Measurements from ENCODE around the gene FEZ2.
"Not testable (repeated sequence)": the region's sequence is repeated elsewhere in the genome, so short reads cannot be mapped to it uniquely, and the experiment has no call there.

FEZ2 gene

GRCh38 chr2:36597532-36598377 lies at the start of gene FEZ2:
TSS of gene FEZ2 (minus strand) at chr2:36598168. CDS start at chr2:36598142, 26 bp downstream.
- peak; percentile 22 to 58 for DNase-seq (ENCODE audit: low read depth in 2 of 2)

GRCh38 chr2:36634981-36635597 lies 37.1 kb upstream of the FEZ2 start:
- no peak for DNase-seq (ENCODE audit: low read depth in 2 of 2)

GRCh38 chr2:36633470-36634092 lies 35.6 kb upstream of the FEZ2 start:
- DNase-seq (ENCODE audit: low read depth in 2 of 2) = no peak

GRCh38 chr2:36626756-36627155 lies 28.8 kb upstream of the FEZ2 start:
- DNase-seq (ENCODE audit: low read depth in 2 of 2) = no peak

DNA sequence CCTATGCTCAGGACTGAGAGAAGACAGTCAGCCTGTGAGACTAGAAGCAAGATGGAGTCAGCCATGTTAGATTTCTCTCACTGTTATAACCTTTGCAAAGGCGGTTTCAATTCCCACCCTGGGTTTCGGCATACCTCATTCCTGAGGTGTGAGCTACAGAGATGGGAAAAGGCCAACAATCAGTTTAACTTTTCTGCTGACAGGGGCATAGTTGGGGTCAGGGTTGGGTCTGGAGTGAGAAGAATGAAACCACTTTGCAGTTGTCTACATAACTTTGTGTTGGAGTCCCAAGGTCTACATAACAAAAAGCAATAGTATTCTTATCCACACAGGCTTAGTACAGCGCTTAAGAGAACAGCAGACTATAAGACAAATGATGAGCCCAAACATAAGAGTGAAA lies 28.1 kb upstream of the FEZ2 start:
- no peak for DNase-seq (ENCODE audit: low read depth in 2 of 2)

DNA sequence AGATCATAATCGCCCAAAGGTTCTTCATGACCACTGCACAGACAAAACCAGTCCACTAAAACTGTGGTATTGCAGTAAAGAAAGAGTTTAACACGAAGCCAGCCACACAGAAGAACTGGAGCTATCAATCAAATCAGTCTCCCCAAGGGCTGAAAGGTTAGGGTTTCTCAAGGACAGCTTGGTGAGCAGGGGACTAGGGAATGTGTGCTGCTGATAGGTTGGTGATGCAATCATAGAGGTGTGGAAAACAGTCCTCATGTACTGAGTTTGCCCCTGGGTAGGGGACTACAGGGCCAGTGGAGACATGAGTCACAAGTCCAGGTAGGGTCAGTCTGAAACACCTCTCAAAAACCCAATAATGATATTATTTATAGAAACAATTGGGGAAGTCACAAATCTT lies 27.3 kb upstream of the FEZ2 start:
- no peak for DNase-seq (ENCODE audit: low read depth in 2 of 2)

GRCh38 chr2:36620321-36620720 lies 22.4 kb upstream of the FEZ2 start:
- DNase-seq (ENCODE audit: low read depth in 2 of 2) = no peak

DNA sequence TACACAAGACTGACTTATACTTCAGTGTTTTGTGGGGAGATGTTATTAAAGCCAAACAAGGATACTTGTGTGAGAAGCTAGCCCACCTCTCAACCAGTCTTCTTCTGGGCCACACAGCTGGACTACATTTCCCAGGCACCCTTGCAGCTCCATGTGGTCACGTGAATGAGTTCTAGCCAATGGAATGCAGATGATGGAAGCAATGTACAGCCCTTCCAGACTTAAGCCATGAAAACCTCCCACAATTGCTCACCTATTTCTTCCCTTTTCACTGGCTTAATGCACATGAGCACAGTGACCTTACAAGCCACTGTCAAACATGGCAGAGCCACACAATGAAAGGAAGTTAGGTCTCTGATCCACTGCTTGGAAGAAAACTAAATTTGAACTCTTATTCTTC lies 20.4 kb upstream of the FEZ2 start:
- no peak for DNase-seq (ENCODE audit: low read depth in 2 of 2)

DNA sequence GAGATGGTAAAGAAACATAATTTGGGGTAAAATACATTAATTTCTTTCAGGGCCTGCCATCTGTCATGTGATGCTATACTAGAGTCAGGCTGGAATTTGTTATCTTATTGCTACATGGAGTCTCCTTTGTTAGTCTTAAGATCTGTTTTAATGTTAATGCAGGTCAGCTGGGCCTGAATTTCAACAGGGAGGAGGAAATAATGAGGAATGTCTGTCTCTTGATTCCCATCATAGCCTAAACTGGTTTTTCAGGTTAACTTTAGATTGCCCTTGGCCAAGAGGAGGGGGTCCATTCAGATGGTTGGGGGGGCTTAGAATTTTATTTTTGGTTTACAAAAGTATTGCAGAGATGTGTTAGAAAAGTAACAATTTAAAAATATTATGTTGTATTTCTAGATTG lies 19.0 kb upstream of the FEZ2 start:
- no peak for DNase-seq (ENCODE audit: low read depth in 2 of 2)

GRCh38 chr2:36615222-36615621 lies 17.3 kb upstream of the FEZ2 start:
- DNase-seq (ENCODE audit: low read depth in 2 of 2) = no peak

DNA sequence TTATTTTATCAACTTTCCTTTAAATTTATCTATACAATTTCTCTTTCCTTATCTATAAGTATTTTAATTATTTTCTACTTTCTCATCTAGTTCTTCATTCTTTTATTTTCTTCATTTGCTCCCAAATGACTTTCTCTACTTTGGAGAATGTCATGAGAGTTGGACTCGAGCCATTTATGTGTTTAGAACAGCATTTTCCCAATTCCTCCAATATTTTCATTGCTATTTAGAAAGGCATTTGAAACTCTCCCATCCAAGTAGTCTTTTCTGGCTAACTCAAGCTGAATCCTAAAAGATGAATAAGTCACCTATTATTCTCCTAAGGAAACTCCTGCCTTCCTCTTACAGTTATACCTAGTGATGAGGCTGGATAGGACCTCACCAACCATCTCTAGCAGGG lies 15.8 kb upstream of the FEZ2 start:
- no peak for DNase-seq (ENCODE audit: low read depth in 2 of 2)

DNA sequence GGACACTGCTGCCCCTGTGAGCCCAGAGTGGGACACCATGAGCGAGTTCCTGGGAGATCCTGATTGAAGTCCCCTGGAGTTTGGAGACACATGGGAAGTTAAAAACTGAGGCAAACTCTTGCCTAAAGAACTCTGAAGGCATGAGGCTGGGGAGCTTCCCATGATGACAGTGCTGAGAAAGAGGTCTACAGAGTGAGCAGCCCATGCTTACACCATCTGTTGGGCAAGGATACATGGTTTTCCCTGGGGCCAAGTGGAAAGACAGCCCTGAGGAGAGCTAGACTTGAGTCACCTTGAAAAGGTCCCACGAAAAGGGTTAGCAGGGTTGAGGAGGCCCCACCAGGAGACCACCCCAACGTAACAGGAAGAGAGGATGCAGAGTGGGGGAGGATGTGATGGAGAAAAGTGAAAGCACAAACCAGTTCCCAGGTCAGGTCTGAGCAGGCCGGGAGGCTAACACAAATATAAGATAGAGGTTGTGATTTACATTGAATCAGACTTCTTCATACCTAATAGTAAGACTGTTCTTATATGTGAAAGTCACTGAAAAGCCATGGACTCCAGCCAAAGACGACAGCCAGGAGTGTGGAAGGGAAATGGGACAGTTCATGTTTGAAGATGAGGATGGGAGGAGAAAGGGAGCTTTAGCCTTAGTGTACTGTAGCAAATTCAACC lies 13.5 kb upstream of the FEZ2 start:
- DNase-seq (ENCODE audit: low read depth in 2 of 2) = no peak

DNA sequence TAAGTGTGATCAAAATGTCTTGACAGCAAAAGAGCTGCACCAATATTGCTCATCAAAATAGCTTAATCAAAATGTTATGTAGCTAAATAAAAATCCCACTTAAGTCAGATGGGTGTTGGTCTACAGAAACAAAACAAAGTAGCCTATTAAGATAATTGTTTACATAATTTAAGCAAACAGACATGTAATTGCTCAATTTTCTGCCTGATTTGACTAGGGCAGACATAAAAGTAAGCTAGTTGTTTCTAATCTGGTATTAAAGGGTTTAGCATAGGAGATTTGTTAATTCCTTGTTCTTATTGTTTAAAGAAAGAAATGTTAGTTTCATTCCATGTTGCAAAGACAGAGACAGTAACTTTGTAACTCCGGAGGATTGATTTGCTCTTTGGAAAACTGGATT lies 11.5 kb upstream of the FEZ2 start:
- no peak for DNase-seq (ENCODE audit: low read depth in 2 of 2)

DNA sequence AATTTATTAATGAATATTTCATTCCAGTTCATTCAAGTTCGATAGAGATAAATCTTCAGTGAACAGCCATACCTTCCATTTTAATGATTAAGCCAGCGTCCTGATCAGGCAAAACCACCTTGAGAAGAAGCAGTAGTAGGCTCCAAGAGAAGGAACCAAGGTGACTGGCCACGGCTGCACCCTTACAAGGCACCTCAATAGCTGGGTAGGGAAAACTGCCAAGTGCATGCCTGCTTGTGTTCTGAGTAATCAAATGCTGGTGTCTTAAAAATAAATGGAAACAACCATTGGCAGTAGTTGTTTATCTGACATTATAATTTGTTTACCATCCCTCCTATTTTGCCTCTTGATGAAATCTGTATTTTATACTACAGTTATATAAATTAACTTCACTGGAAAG lies 10.0 kb upstream of the FEZ2 start:
- DNase-seq (ENCODE audit: low read depth in 2 of 2) = no peak

DNA sequence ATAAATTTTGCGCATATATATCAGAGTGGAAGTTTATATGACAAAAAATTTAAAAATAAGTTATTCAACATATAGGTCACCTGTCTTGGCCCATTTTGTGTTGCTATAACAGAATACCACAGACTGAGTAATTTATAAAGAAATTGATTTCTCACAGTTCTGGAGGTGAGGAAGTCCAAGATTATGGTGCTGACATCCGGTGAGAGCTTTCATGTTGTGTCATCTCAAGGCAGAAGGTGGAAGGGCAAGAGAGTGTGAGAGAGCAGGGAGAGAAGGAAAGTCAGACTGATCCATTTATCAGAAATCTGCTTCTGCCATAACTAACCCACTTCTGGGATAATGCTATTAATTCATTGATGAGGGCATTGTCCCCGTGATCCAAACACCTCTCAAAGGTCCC lies 9.0 kb upstream of the FEZ2 start:
- no peak for DNase-seq (ENCODE audit: low read depth in 2 of 2)

DNA sequence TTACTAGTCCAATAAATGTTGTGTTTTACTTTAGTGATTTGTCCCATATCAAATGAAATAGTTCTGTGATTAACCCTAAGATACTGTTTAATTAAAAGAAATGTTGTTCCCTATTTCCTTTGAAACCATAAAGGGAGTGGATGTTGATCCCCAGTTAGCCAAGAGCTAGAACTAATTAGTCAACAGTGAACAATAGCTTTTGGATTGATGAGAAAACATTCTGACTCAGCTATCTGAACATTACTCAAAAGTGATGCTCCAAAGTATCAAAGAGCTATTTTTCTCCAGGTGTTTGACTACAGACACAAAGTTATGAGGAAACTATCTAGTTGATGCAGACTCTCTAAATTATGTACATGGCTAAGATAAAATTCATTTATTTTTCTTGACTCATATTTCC lies 7.3 kb upstream of the FEZ2 start:
- no peak for DNase-seq (ENCODE audit: low read depth in 2 of 2)

GRCh38 chr2:36603629-36604028 lies 5.7 kb upstream of the FEZ2 start:
- DNase-seq (ENCODE audit: low read depth in 2 of 2) = not testable (repeated sequence)

- no peak for DNase-seq (ENCODE audit: low read depth in 2 of 2)
Measured at GRCh38 chr2:36597003-36597531, 901 bp downstream of the FEZ2 start.

DNA sequence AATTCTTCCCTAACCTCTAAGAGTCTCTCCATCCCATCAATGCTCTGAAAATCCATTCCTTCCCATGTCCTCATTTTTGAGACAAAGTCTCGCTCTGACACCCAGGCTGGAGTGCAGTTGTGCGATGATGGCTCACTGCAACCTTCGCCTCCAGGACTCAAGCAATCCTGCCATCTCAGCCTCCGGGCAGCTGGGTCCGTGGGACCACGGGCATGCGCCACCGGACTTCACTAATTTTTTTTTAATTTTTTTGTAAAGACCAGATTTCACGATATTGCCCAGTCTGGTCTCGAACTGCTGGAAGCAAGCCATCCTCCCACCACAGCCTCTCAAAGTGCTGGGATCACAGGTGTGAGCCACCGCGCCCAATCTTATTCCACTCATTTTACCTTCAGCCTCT lies 1.6 kb downstream of the FEZ2 start:
- no peak for DNase-seq (ENCODE audit: low read depth in 2 of 2)

DNA sequence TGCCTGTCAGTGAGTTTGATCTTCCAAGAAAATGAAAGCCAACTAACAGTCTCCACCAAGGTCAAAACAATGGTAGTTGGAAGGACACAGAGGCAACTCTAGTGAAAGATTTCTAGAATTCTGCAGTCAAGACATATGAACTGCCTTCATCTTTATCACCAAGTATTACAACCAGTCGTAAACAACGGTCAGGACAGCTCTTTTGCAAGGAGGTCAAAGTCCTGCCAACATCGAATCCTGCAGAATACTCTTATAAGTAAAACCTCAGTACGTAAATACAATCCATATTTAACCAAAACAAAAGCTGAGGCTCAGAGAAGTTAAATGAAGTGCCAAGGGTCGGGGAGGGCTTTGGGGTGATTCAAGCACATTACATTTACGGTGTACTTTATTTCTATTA lies 3.1 kb downstream of the FEZ2 start:
- DNase-seq (ENCODE audit: low read depth in 2 of 2) = no peak

- no peak for DNase-seq (ENCODE audit: low read depth in 2 of 2)
Measured at GRCh38 chr2:36589230-36589630, 8.7 kb downstream of the FEZ2 start.

DNA sequence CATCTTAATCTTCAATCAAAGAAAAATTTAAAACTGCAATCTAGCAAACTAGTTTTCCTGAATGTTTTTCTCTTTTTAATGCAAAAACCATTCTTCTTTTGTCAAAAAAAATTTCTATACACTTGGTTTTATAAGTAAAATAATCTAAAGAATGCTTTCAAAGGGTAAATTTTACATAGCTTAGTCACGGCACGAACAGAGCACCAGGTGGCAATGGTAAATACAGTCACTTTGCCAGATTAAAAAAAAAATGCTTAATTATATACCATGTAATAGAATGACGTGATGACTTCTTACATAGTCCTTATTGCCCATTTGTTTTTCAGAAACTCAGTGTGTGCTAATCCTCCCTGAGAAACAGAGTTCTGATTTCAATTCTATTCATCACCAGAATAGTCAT lies 10.4 kb downstream of the FEZ2 start:
- no peak for DNase-seq (ENCODE audit: low read depth in 2 of 2)
